HG02938 (cell line): ENCODE data around the gene RNF41.

Source experiments
- ATAC-seq: cut with Tn5 transposase; IDR thresholded peaks from one replicate; pipeline ENCODE4 v1.9.1; 2021; ENCODE audit warnings: mild to moderate bottlenecking, moderate library complexity; ENCODE audit not compliant: unreplicated experiment

The RNF41 gene

GRCh38 chr12:56154818-56155217 lies 66.9 kb downstream of the RNF41 start:
- ATAC-seq: no peak

- ATAC-seq: no peak
Measured at GRCh38 chr12:56154246-56154771, 67.4 kb downstream of the RNF41 start.

- no peak for ATAC-seq
Measured at GRCh38 chr12:56153678-56154065, 68.0 kb downstream of the RNF41 start.

- ATAC-seq: no peak
Measured at GRCh38 chr12:56152756-56153677, 68.7 kb downstream of the RNF41 start.
